Motor neuron (in vitro differentiated cells): ENCODE measurements around the gene CPA4. TPM values are rescaled to one million over a fixed set of nuclear protein-coding genes. Genes with fewer than 3 reads are reported as not detected.

Experiments used
- ATAC-seq, 8 experiments: fragments of 200-7000 bp; cut with Tn5 transposase; replicated peaks in 6 of 8; 2 replicates each; pipeline ENCODE4 v1.8.0; 2021; ENCODE audit warnings: mild to moderate bottlenecking in 8 of 8, moderate library complexity in 8 of 8
- H3K27ac ChIP-seq, 2 donors: fragments of 250-450 bp; sonication (Bioruptor Pico); 2 replicates each; pipeline ENCODE4 v1.9.0; 2021; ENCODE audit warnings: antibody characterized with exemption in 2 of 2, mild to moderate bottlenecking in 2 of 2, moderate library complexity in 1 of 2
- H3K4me1 ChIP-seq, 2 donors: fragments of 250-450 bp; sonication (Bioruptor Pico); replicated peaks in 1 of 2; 2 replicates each; pipeline ENCODE4 v1.6.1; 2021; ENCODE audit warnings: antibody characterized with exemption in 2 of 2, mild to moderate bottlenecking in 2 of 2, moderate library complexity in 1 of 2
- H3K4me3 ChIP-seq, 5 donors: fragments of 250-450 bp; sonication (Bioruptor Pico); 2 replicates each; pipeline ENCODE4 v1.9.0; 2021; ENCODE audit warnings: antibody characterized with exemption in 5 of 5, mild to moderate bottlenecking in 5 of 5, moderate library complexity in 4 of 5
- WGBS, 10 experiments: fragments of 450-650 bp; shearing (Covaris generic); methylation state at CpG; one replicate each; pipeline ENCODE4 v1.0.0; 2022; 5-methylcytosine and 5-hydroxymethylcytosine counted together
- in situ Hi-C, 9 experiments: fragments of 400-800 bp; cut with MboI; loops; one replicate each; pipeline ENCODE4 v1.15.0; 2021; ENCODE audit warnings: low sequenced_read_pairs in 9 of 9, low pct_unique_long_range_greater_than_20kb in 2 of 9; ENCODE audit not compliant: unreplicated experiment in 9 of 9
- total RNA-seq, 8 experiments: library from RNA; unstranded; fragments of 300-600 nt; gene quantifications; 2 replicates each; pipeline versions ENCODE4 v1.2.3 to v1.2.4, GENCODE V29; 2022

The CPA4 gene
- total RNA-seq, 8 experiments from 2014 or later: 0.05 to 538 (median 5.4) TPM

GRCh38 chr7:130342701-130343380 lies 49.9 kb downstream of the CPA4 start:
- in situ Hi-C loops: no loop called here
- H3K27ac ChIP-seq: no peak overlapping the region
- 64 to 100% (median 93%) methylated on average over 2 to 3 of the region's 3 CpGs for WGBS, 10 experiments
- no peak for ATAC-seq
- H3K4me3 ChIP-seq: no peak overlapping the region
- H3K4me1 ChIP-seq: peaks cover 13 to 19% of the 10 kb centered on the region in 2 donors

GRCh38 chr7:130344271-130344866 lies 51.4 kb downstream of the CPA4 start, which contains the start of gene CPA5:
TSS of gene CPA5 (plus strand) at chr7:130344816. CDS start at chr7:130346486, 1,670 bp downstream.
- in situ Hi-C loops: no loop called here
- H3K4me1 ChIP-seq: peaks cover 13 to 19% of the 10 kb centered on the region in 2 donors
- 85 to 100% (median 95%) methylated on average over 1 to 5 of the region's 5 CpGs for WGBS, 10 experiments
- ATAC-seq: no peak
- peak within 1 kb of the TSS in 2 of 5 donors; percentile 2 to 6 for H3K4me3 ChIP-seq
- peak within 1 kb of the TSS; percentile 33 to 73 for H3K27ac ChIP-seq

- H3K4me3 ChIP-seq: peak overlapping the region in 2 of 5 donors; percentile 2 to 6
- peak overlapping the region; percentile 33 to 73 for H3K27ac ChIP-seq
- ATAC-seq: peak in 5 of 8 experiments; percentile 62 to 86 (median 82)
- in situ Hi-C loops: no loop called here
- WGBS, 10 experiments: 0 to 40% (median 7%) methylated on average over 1 to 8 of the region's 8 CpGs; no CpG with 5 or more reads in 2 of the 10 experiments
- H3K4me1 ChIP-seq: peaks cover 16 to 22% of the 10 kb centered on the region in 2 donors
These were observed 52.2 kb downstream of the CPA4 start for GRCh38 chr7:130345136-130345535.

GRCh38 chr7:130345725-130346124 lies 52.8 kb downstream of the CPA4 start:
- Histone ChIP-seq H3K27ac (peak overlapping the region in 1 of 2 donors; percentile 73), H3K4me1 (peaks cover 22 to 28% of the 10 kb centered on the region in 2 donors), H3K4me3 (no peak overlapping the region)
- in situ Hi-C loops: no loop called here
- WGBS, 10 experiments: 56 to 100% (median 87%) methylated on average over 1 to 3 of the region's 5 CpGs; no CpG with 5 or more reads in 3 of the 10 experiments
- no peak for ATAC-seq

- Histone ChIP-seq H3K27ac (peak overlapping the region in 1 of 2 donors; percentile 73), H3K4me1 (peaks cover 28 to 34% of the 10 kb centered on the region in 2 donors), H3K4me3 (no peak overlapping the region)
- peak in 1 of 8 experiments; percentile 66 for ATAC-seq
- WGBS, 10 experiments: 100% methylated on average over 1 to 2 of the region's 10 CpGs; no CpG with 5 or more reads in 8 of the 10 experiments
- in situ Hi-C loops: no loop called here
These were observed 53.4 kb downstream of the CPA4 start for GRCh38 chr7:130346177-130346905.

GRCh38 chr7:130346941-130347340 lies 54.0 kb downstream of the CPA4 start:
- Histone ChIP-seq H3K4me3 (no peak overlapping the region), H3K27ac (no peak overlapping the region), H3K4me1 (peaks cover 34 to 40% of the 10 kb centered on the region in 2 donors)
- no peak for ATAC-seq
- in situ Hi-C loops: no loop called here
- 60% methylated on average over 2 of the region's 12 CpGs; no CpG with 5 or more reads in 9 of the 10 experiments for WGBS, 10 experiments

- WGBS, 10 experiments: 60 to 96% (median 78%) methylated on average over 1 to 7 of the region's 16 CpGs; no CpG with 5 or more reads in 2 of the 10 experiments
- H3K4me1 ChIP-seq: peaks cover 44 to 49% of the 10 kb centered on the region in 2 donors
- H3K27ac ChIP-seq: peak overlapping the region; percentile 49 to 65
- in situ Hi-C loops: no loop called here
- ATAC-seq: peak in 1 of 8 experiments; percentile 11
- H3K4me3 ChIP-seq: no peak overlapping the region
These were observed 57.2 kb downstream of the CPA4 start for GRCh38 chr7:130349911-130350782.

- Histone ChIP-seq H3K4me3 (no peak overlapping the region), H3K4me1 (peaks cover 43 to 48% of the 10 kb centered on the region in 2 donors), H3K27ac (peak overlapping the region; percentile 55 to 65)
- in situ Hi-C loops: no loop called here
- ATAC-seq: peak in 2 of 8 experiments; percentile 13 to 29
- 0 to 67% (median 23%) methylated on average over 2 to 8 of the region's 20 CpGs; no CpG with 5 or more reads in 3 of the 10 experiments for WGBS, 10 experiments
These were observed 58.2 kb downstream of the CPA4 start for GRCh38 chr7:130350945-130351790.

- 0 to 75% (median 36%) methylated on average over 1 to 4 of the region's 6 CpGs; no CpG with 5 or more reads in 2 of the 10 experiments for WGBS, 10 experiments
- peaks cover 49 to 52% of the 10 kb centered on the region in 2 donors for H3K4me1 ChIP-seq
- no peak overlapping the region for H3K4me3 ChIP-seq
- peak in 5 of 8 experiments; percentile 0 to 12 (median 8) for ATAC-seq
- H3K27ac ChIP-seq: peak overlapping the region; percentile 55 to 65
- in situ Hi-C loops: no loop called here
These were observed 58.8 kb downstream of the CPA4 start for GRCh38 chr7:130351791-130352090.

- Histone ChIP-seq H3K4me3 (peak overlapping the region in 2 of 5 donors; percentile 4 to 17), H3K4me1 (peaks cover 53 to 56% of the 10 kb centered on the region in 2 donors), H3K27ac (peak overlapping the region; percentile 55 to 65)
- in situ Hi-C loops: no loop called here
- ATAC-seq: peak in 7 of 8 experiments; percentile 7 to 88 (median 84)
- 0 to 57% (median 32%) methylated on average over 2 to 8 of the region's 20 CpGs for WGBS, 10 experiments
These were observed 59.5 kb downstream of the CPA4 start for GRCh38 chr7:130352194-130353074.

GRCh38 chr7:130353196-130353595 lies 60.2 kb downstream of the CPA4 start:
- Histone ChIP-seq H3K27ac (peak overlapping the region in 1 of 2 donors; percentile 65), H3K4me1 (peaks cover 53 to 56% of the 10 kb centered on the region in 2 donors), H3K4me3 (no peak overlapping the region)
- no peak for ATAC-seq
- WGBS, 10 experiments: 18 to 100% (median 92%) methylated on average over 1 to 6 of the region's 7 CpGs; no CpG with 5 or more reads in 1 of the 10 experiments
- in situ Hi-C loops: no loop called here
